ENCODE data around the gene PROX1.
"Not testable (repeated sequence)": the region's sequence is repeated elsewhere in the genome, so short reads cannot be mapped to it uniquely, and the experiment has no call there.

PROX1 gene

DNA sequence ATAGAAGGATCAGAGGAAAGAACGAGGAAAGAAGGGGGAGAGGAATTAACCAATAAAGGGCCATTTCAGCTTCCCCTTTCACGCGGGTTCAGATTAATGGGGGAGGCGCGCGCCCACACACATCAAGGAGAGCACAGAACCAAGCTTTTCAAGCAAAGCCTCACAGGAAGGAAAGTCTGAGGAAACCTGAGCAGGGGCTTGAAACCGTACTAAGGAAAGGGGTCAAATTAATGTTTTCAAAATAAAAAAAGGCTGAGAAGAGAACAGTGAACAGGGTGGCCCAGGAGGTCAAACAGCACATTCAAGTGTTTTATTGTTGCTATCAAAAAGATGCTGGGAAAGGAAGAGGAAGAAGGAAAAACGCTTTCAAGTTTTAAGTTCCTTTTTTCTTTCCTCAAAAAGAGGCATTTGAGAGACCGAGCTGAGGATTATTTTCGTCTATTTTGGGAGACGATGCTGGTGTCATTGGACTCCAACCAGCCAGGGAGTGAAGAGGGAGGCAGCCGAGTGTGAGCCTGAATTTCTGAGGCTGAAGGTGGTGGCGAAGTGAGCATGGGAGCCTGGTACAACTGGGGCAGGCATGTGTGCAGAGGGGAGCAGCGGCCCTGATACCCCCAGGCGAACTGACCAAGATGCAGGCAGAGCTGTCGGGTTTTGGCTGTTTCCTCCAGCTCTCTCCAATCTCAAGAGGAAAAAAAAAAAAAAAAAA is 88.4 kb downstream of the PROX1 start:
- DNase-seq = no peak

DNA sequence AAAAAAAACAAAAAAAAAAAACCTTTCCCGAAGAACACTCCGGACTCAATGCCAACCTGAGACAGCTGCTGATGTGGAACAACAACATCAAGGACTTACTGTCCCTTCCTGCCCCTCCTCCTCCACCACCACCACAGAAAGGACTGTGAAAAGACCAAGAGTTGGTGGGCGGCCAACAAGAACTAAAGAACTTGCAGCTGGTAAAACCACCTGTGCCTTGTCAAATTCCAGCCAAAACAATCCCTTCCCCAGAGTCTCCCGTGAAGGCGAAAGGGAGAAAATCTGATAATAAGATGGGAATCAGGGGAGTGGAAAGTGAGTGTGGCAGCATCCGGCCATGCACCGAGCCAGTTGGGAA is 88.9 kb downstream of the PROX1 start:
- no peak for DNase-seq

DNA sequence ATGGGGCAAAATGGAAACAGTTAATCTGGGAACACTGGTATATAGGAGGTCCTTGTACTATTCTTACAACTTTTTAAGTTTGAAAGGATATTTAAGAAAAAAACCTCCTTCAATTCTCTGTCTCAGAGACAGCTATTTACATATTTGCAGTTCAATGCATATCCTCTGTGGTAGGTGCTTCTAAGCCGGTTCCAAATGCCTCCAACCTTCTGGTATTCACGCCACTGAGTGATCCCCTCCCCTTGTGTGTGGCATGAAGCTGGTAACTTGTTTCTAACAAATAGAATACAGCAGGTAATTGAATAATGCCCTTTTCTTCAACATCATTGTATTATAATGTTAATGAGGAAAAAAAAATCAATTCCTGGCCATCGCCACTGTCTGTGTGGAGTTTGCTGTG is 91.2 kb downstream of the PROX1 start:
- no peak for DNase-seq

DNA sequence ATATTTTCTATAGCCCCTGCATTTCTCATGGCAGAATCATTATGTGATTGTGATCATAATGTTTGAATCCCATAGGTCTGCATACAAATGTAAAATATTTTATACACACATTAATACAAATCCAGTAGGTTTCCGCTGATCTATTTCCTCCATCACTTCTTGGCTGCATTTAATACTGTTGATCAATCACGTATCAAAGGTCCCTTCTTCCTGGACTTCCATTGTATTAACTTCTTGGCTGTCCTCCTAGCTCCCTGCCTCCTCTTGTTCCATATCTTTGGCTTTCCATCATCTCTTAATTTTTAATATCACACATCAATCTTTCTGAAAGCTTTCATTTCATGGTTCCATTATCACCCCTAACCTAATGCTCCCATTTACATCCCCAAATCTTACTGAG is 97.6 kb downstream of the PROX1 start:
- DNase-seq = no peak

DNA sequence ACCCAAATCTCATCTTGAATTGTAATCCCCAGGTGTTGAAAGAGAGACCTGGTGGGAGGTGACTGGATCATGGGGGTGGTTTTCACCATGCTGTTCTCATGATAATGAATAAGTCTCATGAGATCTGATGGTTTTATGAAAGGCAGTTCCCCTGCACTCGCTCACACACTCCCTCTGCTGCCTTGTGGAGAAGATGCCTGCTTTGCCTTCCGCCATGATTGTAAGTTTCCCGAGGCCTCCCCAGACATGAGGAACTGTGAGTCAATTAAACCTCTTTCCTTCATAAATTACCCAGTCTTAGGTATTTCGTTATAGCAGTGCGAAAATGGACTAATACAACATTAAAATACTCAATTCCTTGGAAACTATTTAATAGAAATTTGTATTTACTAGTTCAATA is 99.2 kb downstream of the PROX1 start:
- DNase-seq = no peak

DNA sequence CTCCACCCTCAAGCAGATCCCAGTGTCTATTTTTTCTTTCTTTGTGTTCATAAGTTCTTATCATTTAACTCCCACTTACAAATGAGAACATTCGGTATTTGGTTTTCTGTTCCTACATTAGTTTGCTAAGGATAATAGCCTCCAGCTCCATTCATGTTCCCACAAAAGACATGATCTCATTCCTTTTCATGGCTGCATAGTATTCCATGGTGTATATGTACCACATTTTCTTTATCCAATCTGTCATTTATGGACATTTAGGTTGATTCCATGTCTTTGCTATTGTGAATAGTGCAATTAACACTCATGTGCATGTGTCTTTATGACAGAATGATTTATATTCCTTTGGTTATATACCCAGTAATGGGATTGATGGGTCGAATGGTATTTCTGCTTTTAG is 101.2 kb downstream of the PROX1 start:
- DNase-seq = not testable (repeated sequence)

All from activated CD4-positive, alpha-beta T cell treated with anti-CD3 and anti-CD28 coated beads, Interleukin-2, amount 50 U/mL, for 16 hours (primary cell).